HG03025 (cell line): Measurements from ENCODE around the gene STRBP.

Experiments used
- ATAC-seq: cut with Tn5 transposase; IDR thresholded peaks from one replicate; pipeline ENCODE4 v1.9.1; 2021; ENCODE audit warnings: mild to moderate bottlenecking, moderate library complexity; ENCODE audit not compliant: unreplicated experiment, low FRiP score

Gene STRBP

GRCh38 chr9:123083680-123084079 is 184.7 kb downstream of the STRBP start:
- ATAC-seq: no peak

- ATAC-seq: no peak
Observed at GRCh38 chr9:123081824-123082223, 186.6 kb downstream of the STRBP start.

- ATAC-seq: no peak
Observed at GRCh38 chr9:123080444-123080843, 187.9 kb downstream of the STRBP start.

- no peak for ATAC-seq
Observed at GRCh38 chr9:123074628-123075027, 193.8 kb downstream of the STRBP start.

GRCh38 chr9:123073991-123074422 is 194.4 kb downstream of the STRBP start:
- no peak for ATAC-seq

- ATAC-seq: no peak
Observed at GRCh38 chr9:123073441-123073840, 194.9 kb downstream of the STRBP start.

GRCh38 chr9:123072407-123072995 is 195.9 kb downstream of the STRBP start:
- ATAC-seq: no peak
